Ishikawa (cell line): ENCODE data around the gene IQCF5.

ENCODE experiments used
- CEBPB ChIP-seq: IDR thresholded peaks from 2 replicates; pipeline ENCODE4 v1.6.1; 2012
- CREB1 ChIP-seq: IDR thresholded peaks from 2 replicates; pipeline ENCODE4 v1.6.1; 2012; ENCODE audit warnings: low read depth
- EP300 ChIP-seq: IDR thresholded peaks from 2 replicates; pipeline ENCODE4 v1.6.1; 2012; ENCODE audit warnings: borderline replicate concordance
- FOXM1 ChIP-seq: IDR thresholded peaks from 2 replicates; pipeline ENCODE4 v1.6.1; 2012; ENCODE audit warnings: low read depth, borderline replicate concordance
- NFIC ChIP-seq: IDR thresholded peaks from 2 replicates; pipeline ENCODE4 v1.6.1; 2012
- RAD21 ChIP-seq: IDR thresholded peaks from 2 replicates; pipeline ENCODE4 v1.6.1; 2012; ENCODE audit warnings: low read depth
- TAF1 ChIP-seq: IDR thresholded peaks from 2 replicates; pipeline ENCODE4 v1.6.1; 2012; ENCODE audit warnings: low read depth, mild to moderate bottlenecking
- YY1 ChIP-seq: IDR thresholded peaks from 2 replicates; pipeline ENCODE4 v1.6.1; 2012; ENCODE audit warnings: low read depth
- ZBTB7A ChIP-seq: IDR thresholded peaks from 2 replicates; pipeline ENCODE4 v1.6.1; 2012; ENCODE audit warnings: low read depth
- TF ChIP-seq, protein P1 (sequence below): IDR thresholded peaks from 2 replicates; pipeline ENCODE4 v1.6.1; 2012
- TF ChIP-seq, protein P2 (sequence below): IDR thresholded peaks from 2 replicates; pipeline ENCODE4 v1.6.1; 2012
- TF ChIP-seq, protein P3 (sequence below): IDR thresholded peaks from 2 replicates; pipeline ENCODE4 v1.6.1; 2012; ENCODE audit warnings: low read depth, mild to moderate bottlenecking

DNA sequence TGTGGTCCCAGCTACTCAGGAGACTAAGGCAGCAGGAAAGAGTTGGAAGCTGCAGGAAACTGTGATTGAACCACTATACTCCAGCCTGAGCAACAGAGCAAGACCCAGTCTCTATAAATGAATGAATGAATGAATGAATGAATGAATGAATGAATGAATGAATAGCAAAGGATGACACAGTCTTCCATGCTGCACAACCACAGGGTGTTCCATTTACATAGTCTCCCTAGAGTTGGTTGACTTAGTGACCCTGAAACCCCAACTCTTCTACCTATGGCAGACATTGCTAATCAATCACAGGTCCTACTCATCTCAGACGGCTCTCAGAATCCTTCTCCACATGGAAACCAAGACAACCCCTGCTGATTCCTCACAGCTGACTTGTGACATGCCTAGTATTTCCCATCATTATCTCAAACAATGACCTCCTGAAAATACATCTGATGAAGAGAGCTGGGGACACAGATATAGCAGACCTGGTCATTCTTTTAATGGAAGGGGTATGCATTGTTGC is 2.1 kb downstream of the IQCF5 start:
- TF ChIP-seq, protein P1, sequence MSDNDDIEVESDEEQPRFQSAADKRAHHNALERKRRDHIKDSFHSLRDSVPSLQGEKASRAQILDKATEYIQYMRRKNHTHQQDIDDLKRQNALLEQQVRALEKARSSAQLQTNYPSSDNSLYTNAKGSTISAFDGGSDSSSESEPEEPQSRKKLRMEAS: no peak
- no peak for TF ChIP-seq RAD21
- TF ChIP-seq CEBPB: no peak
- TF ChIP-seq TAF1: no peak
- no peak for TF ChIP-seq FOXM1
- TF ChIP-seq YY1: no peak
- TF ChIP-seq EP300: no peak
- TF ChIP-seq, protein P2, sequence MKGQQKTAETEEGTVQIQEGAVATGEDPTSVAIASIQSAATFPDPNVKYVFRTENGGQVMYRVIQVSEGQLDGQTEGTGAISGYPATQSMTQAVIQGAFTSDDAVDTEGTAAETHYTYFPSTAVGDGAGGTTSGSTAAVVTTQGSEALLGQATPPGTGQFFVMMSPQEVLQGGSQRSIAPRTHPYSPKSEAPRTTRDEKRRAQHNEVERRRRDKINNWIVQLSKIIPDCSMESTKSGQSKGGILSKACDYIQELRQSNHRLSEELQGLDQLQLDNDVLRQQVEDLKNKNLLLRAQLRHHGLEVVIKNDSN: no peak
- no peak for TF ChIP-seq NFIC
- TF ChIP-seq, protein P3, sequence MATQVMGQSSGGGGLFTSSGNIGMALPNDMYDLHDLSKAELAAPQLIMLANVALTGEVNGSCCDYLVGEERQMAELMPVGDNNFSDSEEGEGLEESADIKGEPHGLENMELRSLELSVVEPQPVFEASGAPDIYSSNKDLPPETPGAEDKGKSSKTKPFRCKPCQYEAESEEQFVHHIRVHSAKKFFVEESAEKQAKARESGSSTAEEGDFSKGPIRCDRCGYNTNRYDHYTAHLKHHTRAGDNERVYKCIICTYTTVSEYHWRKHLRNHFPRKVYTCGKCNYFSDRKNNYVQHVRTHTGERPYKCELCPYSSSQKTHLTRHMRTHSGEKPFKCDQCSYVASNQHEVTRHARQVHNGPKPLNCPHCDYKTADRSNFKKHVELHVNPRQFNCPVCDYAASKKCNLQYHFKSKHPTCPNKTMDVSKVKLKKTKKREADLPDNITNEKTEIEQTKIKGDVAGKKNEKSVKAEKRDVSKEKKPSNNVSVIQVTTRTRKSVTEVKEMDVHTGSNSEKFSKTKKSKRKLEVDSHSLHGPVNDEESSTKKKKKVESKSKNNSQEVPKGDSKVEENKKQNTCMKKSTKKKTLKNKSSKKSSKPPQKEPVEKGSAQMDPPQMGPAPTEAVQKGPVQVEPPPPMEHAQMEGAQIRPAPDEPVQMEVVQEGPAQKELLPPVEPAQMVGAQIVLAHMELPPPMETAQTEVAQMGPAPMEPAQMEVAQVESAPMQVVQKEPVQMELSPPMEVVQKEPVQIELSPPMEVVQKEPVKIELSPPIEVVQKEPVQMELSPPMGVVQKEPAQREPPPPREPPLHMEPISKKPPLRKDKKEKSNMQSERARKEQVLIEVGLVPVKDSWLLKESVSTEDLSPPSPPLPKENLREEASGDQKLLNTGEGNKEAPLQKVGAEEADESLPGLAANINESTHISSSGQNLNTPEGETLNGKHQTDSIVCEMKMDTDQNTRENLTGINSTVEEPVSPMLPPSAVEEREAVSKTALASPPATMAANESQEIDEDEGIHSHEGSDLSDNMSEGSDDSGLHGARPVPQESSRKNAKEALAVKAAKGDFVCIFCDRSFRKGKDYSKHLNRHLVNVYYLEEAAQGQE: no peak
- TF ChIP-seq CREB1: no peak
- TF ChIP-seq ZBTB7A: no peak
